WERI-Rb-1 (cell line): ENCODE measurements around the gene NUDT5.

Source experiments
- DNase-seq: peaks from one replicate; pipeline ENCODE4 v3.0.0-alpha.2; 2020
- H3K27ac ChIP-seq: fragments of 250-450 bp; sonication (Bioruptor Pico); 2 replicates; pipeline ENCODE4 v1.5.1; 2020; ENCODE audit warnings: mild to moderate bottlenecking, moderate library complexity
- H3K27me3 ChIP-seq: fragments of 250-450 bp; sonication (Bioruptor Pico); 2 replicates; pipeline ENCODE4 v1.5.1; 2021; ENCODE audit warnings: mild to moderate bottlenecking, low read depth, moderate library complexity; ENCODE audit not compliant: insufficient read depth, severe bottlenecking
- H3K36me3 ChIP-seq: fragments of 250-450 bp; sonication (Bioruptor Pico); 2 replicates; pipeline ENCODE4 v1.5.1; 2020; ENCODE audit warnings: mild to moderate bottlenecking, moderate library complexity
- H3K4me3 ChIP-seq: 2 replicates; pipeline ENCODE4 v1.5.1; 2011; ENCODE audit warnings: low read depth, mild to moderate bottlenecking, control low read depth, low read length
- H3K9me3 ChIP-seq: fragments of 250-450 bp; sonication (Bioruptor Pico); 2 replicates; pipeline ENCODE4 v1.5.1; 2021; ENCODE audit warnings: mild to moderate bottlenecking, moderate library complexity; ENCODE audit not compliant: severe bottlenecking
- TF ChIP-seq, protein P1 (sequence below): IDR thresholded peaks from 2 replicates; pipeline ENCODE4 v1.5.1; 2011; ENCODE audit warnings: low read depth, mild to moderate bottlenecking, control low read depth, inconsistent platforms, low read length

The NUDT5 gene

DNA sequence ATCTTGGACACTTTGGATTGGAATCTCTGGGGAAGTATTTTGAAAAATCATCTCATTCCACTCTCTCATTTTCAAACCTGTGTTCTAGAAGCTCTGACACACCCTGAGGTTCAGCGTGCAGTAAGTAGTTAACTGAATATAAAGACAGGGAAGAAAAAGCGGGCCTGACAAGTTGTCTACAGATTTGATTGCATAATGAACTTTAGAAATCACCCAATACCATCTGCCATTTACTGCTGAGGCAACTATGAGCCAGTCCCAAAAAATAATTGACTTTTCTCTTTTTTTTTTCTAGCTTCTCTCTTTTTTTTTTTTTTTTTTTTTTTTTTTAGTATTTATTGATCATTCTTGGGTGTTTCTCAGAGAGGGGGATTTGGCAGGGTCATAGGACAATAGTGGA, 29.8 kb upstream of the NUDT5 start:
- TF ChIP-seq, protein P1, sequence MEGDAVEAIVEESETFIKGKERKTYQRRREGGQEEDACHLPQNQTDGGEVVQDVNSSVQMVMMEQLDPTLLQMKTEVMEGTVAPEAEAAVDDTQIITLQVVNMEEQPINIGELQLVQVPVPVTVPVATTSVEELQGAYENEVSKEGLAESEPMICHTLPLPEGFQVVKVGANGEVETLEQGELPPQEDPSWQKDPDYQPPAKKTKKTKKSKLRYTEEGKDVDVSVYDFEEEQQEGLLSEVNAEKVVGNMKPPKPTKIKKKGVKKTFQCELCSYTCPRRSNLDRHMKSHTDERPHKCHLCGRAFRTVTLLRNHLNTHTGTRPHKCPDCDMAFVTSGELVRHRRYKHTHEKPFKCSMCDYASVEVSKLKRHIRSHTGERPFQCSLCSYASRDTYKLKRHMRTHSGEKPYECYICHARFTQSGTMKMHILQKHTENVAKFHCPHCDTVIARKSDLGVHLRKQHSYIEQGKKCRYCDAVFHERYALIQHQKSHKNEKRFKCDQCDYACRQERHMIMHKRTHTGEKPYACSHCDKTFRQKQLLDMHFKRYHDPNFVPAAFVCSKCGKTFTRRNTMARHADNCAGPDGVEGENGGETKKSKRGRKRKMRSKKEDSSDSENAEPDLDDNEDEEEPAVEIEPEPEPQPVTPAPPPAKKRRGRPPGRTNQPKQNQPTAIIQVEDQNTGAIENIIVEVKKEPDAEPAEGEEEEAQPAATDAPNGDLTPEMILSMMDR = no peak
- Histone ChIP-seq H3K27ac (no peak overlapping the region), H3K9me3 (no peaks in the 10 kb centered on the region), H3K36me3 (peaks cover 3% of the 10 kb centered on the region; the same call in 1 of the 2 replicates), H3K27me3 (no peaks in the 10 kb centered on the region), H3K4me3 (no peak overlapping the region)
- no peak for DNase-seq

DNA sequence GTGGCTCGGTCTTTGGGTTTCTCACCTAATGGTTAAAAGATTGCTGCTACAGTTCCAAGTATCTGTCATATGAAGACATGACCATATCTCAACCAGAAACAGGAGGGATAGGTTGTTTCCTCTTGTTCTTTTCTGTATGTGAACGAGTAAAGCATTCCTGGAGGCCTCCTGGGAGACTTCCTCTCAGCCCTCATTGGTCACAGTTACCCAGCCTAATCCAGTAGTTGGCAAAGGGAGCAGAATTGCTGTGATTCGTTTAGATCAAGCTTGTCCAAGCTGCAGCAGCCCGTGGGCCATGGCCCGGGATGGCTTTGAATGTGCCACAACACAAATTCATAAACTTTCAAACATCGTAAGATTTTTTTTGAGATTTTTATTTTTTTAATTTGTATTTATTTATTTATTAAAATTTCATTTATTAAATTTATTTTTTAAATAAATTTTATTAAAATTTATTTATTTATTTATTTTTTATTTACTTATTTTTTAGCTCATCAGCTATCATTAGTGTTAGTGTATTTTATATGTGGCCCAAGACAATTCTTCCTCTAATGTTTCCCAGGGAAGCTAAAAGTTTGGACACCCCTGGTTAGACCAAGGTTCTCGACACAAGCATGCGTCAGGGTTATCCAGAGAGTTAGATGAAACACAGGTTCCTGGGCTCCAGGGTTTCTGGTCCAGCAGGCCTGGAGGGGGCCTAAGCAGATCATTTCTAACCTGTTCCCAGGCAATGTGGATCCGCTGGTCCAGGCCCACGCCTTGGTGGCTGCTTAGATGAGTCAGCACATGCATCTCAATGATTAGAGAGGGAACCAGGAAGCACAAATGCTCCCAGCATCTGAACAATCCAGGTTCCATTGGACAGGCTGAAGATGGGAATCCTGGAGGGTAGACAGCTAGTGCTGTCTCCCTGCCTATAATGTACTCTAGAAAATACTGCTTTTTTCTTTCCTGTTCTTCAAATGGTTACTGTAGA, 25.9 kb upstream of the NUDT5 start:
- TF ChIP-seq, protein P1 = no peak
- no peak for DNase-seq
- Histone ChIP-seq H3K9me3 (no peaks in the 10 kb centered on the region), H3K27ac (no peak overlapping the region), H3K27me3 (no peaks in the 10 kb centered on the region), H3K4me3 (no peak overlapping the region), H3K36me3 (peaks cover 6% of the 10 kb centered on the region)

DNA sequence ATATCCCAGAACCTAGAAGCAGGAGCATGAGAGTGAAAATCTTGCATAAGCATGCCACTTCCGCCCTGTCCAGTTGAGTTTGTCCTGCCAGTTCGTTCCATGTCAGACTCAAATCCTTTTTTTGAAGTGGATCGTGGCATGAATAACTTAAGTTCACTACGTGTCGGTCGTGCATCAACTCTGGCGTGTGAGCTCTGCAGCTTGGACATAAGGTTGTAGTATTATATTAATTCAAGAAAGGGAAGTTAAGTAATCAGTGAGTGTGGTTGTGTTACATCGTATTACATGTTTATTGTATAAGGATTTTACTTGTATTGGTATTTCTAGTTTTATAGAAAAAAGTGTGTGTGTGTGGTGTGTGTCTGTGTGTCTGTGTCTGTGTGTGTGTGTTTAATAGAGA, 23.3 kb upstream of the NUDT5 start:
- Histone ChIP-seq H3K9me3 (no peaks in the 10 kb centered on the region), H3K27me3 (no peaks in the 10 kb centered on the region), H3K27ac (no peak overlapping the region), H3K36me3 (peaks cover 10% of the 10 kb centered on the region), H3K4me3 (no peak overlapping the region)
- TF ChIP-seq, protein P1 = no peak
- DNase-seq = no peak

DNA sequence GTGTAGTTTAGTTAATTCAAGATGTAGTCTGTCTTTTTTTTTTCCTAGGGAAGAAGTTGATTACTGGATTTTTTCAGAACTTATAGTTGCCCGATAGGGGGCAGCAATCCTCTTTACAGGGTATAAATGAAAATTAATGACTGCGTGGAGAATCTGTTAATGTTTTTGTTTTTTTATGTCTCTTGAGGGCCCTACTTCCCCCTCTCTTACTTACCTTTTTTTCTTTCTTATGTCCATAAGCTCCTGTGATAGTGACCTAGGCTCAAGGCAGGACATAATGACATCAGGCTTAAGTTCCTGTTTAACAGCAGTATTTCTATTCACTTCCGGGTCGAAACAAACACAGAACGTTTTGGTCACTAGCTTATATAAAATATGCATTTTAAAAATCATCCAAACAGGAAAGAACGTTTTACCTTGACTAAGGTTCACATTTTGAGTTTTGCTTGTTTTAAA, 19.1 kb upstream of the NUDT5 start:
- H3K4me3 ChIP-seq = no peak overlapping the region
- H3K27me3 ChIP-seq = no peaks in the 10 kb centered on the region
- TF ChIP-seq, protein P1 = no peak
- no peak overlapping the region for H3K27ac ChIP-seq
- H3K36me3 ChIP-seq = peaks cover 13% of the 10 kb centered on the region
- no peak for DNase-seq
- H3K9me3 ChIP-seq = no peaks in the 10 kb centered on the region

DNA sequence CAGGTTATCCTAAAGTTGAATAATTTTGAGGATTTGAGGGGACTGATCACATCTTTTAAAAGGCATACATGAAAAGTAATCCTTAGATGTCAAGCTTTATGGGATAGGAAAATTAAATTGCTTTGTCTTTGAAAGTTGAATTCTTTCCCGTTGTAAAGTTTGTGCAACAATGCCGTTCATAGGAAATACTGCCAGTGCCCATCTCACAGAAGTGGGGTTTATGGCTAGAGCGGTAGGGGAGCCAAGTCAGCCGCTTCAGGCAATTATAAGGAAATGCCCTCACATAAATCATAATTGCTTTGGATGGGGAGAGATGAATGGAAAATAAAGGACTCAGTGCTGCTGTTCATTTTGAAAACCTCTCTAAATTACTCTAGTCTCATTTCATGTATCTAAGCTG, 18.4 kb upstream of the NUDT5 start:
- DNase-seq = no peak
- Histone ChIP-seq H3K27ac (no peak overlapping the region), H3K4me3 (no peak overlapping the region), H3K9me3 (no peaks in the 10 kb centered on the region), H3K27me3 (no peaks in the 10 kb centered on the region), H3K36me3 (peaks cover 13% of the 10 kb centered on the region)
- TF ChIP-seq, protein P1 = no peak

DNA sequence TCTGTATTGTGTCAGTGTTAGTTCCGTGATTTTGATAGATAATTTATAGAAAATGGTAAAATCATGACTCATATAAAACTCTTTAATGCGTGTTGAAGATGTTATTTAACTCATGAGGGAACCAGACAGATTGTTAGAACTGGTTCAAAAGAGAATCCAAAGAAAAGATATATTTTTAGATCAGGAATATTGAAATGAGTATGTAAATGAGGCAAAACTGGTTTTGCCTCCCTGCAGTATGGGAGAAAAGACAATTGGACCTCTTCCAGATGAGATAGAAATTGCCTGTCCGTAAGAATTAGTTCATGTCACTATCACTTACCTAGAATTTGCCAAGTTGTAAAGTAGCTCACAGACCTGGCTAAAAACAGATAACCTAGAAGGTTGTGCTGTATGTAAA, 17.9 kb upstream of the NUDT5 start:
- Histone ChIP-seq H3K36me3 (peaks cover 13% of the 10 kb centered on the region), H3K9me3 (no peaks in the 10 kb centered on the region), H3K27me3 (no peaks in the 10 kb centered on the region), H3K27ac (no peak overlapping the region), H3K4me3 (no peak overlapping the region)
- no peak for DNase-seq
- TF ChIP-seq, protein P1 = no peak
